ENCODE measurements around the gene GAL3ST3.
A peak's percentile ranks its signal among the peaks of the same experiment; 100 is the strongest.
"Not testable (repeated sequence)": the region's sequence is repeated elsewhere in the genome, so short reads cannot be mapped to it uniquely, and the experiment has no call there.

GAL3ST3 gene, protein sequence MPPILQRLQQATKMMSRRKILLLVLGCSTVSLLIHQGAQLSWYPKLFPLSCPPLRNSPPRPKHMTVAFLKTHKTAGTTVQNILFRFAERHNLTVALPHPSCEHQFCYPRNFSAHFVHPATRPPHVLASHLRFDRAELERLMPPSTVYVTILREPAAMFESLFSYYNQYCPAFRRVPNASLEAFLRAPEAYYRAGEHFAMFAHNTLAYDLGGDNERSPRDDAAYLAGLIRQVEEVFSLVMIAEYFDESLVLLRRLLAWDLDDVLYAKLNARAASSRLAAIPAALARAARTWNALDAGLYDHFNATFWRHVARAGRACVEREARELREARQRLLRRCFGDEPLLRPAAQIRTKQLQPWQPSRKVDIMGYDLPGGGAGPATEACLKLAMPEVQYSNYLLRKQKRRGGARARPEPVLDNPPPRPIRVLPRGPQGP
- 0 reads per million in 2 experiments for total RNA-seq

DNA sequence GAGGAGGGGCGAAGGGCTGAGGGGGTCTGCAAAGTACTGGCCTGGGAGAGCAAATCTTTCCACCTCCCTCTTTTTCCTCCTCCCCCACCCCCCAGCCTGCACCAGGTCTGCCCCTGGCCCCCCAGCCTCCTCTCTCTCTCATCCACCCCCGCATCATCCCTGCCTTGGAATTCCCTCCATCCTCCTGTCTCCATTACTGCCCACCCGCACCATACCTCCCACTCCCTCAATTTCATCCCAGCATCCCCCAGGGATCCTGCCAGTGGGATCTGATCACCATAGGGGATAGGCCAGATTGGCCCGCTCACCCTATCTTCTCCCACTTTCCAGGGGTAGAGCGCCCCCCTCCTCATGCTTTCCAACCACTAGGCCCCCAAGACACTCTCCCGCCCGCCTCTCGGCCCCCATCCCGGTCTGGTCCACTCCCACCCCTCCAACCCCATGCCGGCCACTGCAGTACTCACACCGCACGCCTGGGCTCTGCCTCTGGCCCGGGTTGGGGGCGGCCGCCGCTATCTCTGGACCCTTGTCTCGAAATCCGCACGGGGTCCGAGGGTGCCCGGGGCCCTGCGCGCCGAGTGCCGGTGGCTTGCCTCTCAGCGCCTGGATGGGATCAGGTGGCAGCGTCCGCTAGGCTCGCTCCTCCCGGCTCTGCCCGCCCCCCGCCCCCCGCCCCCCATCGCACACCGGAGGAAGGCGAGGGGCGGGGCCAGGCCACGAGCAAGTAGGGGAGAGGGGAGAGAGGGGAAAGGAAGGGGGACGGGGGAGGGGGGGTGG, at the start of gene GAL3ST3:
GAL3ST3 (minus strand) TSS at position 615 of the 777 bp plus-strand sequence. CDS start 3,746 bp downstream, outside the sequence.
- DNase-seq (ENCODE audit: low read depth): no peak

DNA sequence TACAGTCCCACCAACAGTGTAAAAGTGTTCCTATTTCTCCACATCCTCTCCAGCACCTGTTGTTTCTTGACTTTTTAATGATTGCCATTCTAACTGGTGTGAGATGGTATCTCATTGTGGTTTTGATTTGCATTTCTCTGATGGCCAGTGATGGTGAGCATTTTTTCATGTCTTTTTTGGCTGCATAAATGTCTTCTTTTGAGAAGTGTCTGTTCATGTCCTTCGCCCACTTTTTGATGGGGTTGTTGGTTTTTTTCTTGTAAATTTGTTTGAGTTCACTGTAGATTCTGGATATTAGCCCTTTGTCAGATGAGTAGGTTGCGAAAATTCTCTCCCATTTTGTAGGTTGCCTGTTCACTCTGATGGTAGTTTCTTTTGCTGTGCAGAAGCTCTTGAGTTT, 43.2 kb upstream of the GAL3ST3 start:
- not testable (repeated sequence) for DNase-seq (ENCODE audit: low read depth)

GRCh38 chr11:66090288-66090687, 41.3 kb upstream of the GAL3ST3 start:
- DNase-seq (ENCODE audit: low read depth): no peak

DNA sequence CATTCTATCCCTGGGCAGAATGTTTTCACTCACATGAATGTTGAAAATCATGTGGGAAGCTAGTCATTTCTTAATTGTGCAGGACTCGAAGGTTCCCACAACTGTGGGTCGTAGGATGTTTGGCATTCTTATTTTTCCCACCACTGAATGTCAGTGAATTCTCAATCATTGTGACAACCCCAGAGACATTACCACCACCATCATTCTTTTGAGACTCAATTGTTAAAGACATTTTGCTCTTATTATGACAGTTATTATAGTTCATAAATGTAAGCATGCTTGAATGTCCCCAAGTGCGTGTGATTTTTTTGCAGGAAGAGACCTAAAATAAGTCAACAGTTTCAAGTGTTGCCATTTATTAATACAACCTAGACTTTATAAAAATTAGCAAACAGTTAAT, 40.1 kb upstream of the GAL3ST3 start:
- no peak for DNase-seq (ENCODE audit: low read depth)

DNA sequence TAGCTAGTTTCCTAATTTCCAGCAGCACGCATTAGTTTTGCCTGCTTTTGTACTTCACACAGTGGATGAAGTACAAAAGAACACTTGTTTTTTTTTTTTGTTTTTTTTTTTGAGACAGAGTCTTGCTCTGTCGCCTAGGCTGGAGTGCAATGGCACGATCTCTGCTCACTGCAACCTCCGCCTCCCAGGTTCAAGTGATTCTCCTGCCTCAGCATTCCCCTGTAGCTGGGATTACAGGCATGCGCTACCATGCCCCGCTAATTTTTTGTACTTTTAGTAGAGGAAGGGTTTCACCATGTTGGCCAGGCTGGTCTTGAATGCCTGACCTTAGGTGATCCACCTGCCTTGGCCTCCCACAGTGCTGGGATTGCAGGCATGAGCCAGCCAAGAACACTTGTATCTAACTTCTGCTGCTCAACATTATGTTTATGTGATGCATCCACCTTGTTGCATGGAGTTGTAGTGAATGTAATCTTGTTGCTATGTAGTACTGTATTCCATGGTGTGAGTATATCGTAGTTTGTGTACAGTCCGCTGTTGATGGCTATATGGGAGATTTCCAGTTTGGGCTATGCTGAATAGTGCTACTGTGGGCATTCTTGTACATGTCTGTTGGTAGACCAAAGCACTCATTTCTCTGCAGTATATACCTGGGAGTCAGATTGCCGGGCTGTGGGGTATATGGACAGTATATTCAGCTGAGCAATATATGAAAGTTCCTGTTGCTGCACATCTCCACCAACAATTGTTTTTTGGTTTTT, 38.4 kb upstream of the GAL3ST3 start:
- DNase-seq (ENCODE audit: low read depth): no peak

DNA sequence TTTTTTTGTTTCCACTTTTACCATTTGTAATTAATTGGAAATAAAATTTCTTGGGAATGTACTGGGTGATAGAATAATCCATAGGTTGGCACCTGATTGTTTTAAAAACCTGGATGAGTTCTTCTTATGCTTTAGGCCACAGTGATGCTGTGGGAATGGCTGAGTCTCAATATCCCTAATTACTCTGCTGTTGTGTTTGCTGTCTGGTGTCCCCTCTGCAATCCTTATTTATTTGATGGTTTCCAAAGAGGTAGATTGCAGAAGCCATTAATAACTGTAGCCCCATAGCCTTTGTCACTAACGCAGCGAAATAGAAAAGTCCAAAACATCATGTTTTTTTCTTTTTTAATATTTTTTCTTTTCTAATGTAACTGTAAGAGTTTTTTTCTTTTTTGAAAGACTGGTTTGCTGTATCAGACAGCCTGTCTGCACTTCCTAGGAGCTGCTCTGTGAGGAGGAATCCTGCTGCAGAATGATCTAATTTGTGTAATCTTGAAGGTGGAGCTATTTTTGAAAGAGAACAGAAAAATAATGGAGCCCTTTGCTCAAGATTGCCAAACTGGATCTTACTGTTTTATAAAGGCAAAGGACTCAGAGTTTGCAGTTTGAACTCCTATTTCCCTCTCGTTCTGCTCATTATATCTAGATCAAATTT, 36.0 kb upstream of the GAL3ST3 start:
- DNase-seq (ENCODE audit: low read depth): no peak

- DNase-seq (ENCODE audit: low read depth): no peak
Observed at GRCh38 chr11:66083767-66084166, 34.8 kb upstream of the GAL3ST3 start.

DNA sequence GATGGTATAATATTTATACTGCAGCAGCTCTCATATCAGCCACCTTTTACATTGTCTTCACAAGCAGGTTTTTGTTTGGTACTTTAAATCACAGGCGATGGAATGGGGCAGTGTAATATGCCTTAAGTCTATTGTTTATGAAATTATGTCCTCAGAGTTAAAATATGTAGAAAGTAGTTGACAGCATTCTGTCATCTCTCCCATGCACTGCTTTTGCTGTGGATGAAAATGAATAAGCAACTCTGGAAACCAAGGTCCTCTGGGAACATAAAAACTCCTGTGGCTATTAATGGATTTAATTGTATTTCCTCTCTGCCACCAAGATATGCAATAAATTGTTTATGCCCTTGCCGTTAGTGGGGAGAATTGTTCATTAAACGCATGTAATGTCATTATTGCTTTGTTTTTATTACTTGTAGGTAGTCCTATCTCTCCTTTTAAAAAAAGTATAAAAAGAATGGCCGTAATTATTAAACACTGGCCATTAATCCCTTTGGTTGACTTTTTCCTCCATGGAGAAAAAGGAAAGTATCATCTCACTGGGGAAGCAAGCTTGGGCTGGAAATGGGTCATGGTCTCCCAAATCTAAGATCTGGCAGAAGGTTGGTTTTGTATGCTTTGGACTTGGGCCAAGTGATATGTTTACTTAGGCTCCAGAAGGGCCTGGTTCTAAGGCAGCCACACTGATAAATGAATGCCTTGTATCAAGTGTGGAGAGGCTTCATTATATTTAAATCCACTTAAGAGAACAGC, 34.2 kb upstream of the GAL3ST3 start:
- no peak for DNase-seq (ENCODE audit: low read depth)

DNA sequence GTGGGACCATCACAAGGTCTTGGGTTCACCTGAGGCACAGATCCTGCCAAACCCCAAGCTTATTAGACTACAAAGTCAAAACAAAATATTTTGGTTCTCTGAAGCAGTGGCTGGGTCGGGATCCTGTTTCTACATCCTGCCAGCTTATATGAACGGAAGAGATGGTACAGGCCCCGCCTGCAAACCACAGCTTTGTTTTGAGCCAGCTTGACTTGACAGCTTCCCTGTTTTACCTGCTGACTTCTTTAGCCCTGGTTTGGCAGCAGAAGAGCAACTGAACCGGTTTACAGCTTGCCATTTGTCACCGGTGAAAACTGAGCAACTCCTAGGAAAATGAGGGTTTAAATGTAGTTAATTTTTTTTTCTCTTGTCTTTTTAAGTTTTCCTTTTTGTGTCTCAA, 32.5 kb upstream of the GAL3ST3 start:
- peak; percentile 78 for DNase-seq (ENCODE audit: low read depth)

- peak; percentile 76 for DNase-seq (ENCODE audit: low read depth)
Observed at GRCh38 chr11:66080055-66080817, 31.3 kb upstream of the GAL3ST3 start.

- not testable (repeated sequence) for DNase-seq (ENCODE audit: low read depth)
Observed at GRCh38 chr11:66078949-66079348, 30.0 kb upstream of the GAL3ST3 start.

GRCh38 chr11:66077927-66078326, 29.0 kb upstream of the GAL3ST3 start:
- no peak for DNase-seq (ENCODE audit: low read depth)

- no peak for DNase-seq (ENCODE audit: low read depth)
Observed at GRCh38 chr11:66076561-66076960, 27.6 kb upstream of the GAL3ST3 start.

DNA sequence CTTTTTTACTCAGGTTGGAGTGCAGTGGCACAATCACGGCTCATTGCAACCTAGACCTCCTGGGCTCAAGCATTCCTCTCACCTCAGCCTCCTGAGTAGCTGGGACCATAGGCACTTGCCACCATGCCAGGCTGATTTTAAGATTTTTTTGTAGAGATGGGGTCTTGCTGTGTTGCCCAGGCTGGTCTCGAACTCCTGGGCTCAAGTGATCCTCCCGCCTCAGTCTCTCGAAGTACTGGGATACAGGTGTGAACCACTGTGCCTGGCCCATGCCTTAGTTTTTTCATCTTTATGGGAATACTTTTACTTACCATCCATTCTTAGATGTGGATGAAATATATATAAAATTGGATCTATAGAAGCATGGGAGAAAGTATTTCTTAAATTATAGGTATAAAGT, 26.3 kb upstream of the GAL3ST3 start:
- DNase-seq (ENCODE audit: low read depth): no peak

DNA sequence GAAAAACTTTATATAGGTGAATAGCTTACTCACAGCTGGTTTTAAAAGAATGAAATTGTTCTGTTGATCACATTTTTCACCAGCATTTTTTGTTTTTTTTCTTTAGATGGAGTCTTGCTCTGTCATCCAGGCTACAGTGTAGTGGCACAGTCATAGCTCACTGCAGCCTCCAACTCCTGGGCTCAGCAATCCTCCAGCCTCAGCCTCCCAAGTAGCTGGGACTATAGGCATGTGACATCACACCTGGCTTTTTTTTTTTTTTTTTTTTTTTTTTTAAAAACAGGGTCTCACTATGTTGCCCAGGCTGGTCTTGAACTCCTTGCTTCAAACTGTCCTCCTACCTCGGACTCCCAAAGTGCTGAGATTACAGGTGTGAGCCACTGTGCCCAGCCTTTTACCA, 24.7 kb upstream of the GAL3ST3 start:
- DNase-seq (ENCODE audit: low read depth): no peak

DNA sequence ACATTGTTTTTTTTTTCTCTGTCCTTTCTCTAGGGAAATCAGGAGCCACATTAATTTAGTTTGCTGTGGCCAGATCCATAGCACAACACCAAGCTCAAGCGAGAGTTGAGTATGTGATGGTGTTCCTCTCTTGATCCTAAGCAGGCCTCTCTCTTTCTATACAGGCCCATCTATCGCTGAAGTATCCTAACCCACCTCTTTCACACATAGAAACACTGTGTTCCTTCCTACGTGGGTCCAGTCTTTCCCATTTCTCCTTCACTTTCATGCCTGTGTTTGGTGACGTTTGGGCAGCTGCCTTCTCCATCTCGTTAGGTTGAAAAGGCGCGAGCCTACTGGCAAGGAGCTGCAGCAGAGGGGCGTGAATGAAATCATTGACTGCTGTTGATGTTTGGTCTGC, 23.6 kb upstream of the GAL3ST3 start:
- no peak for DNase-seq (ENCODE audit: low read depth)

- no peak for DNase-seq (ENCODE audit: low read depth)
Observed at GRCh38 chr11:66072081-66072480, 23.1 kb upstream of the GAL3ST3 start.

GRCh38 chr11:66071381-66071801, 22.4 kb upstream of the GAL3ST3 start:
- no peak for DNase-seq (ENCODE audit: low read depth)

GRCh38 chr11:66070604-66071380, 21.8 kb upstream of the GAL3ST3 start:
- DNase-seq (ENCODE audit: low read depth): no peak
